DND-41 (cell line): Measurements from ENCODE around the gene CPED1.

Experiments
- EZH2 ChIP-seq: IDR thresholded peaks from 3 replicates; pipeline ENCODE4 v1.6.1; 2012; ENCODE audit warnings: borderline replicate concordance, low read depth, mild to moderate bottlenecking, moderate library complexity, low read length, inconsistent platforms; ENCODE audit not compliant: severe bottlenecking
- TF ChIP-seq, protein P1 (sequence below): IDR thresholded peaks from 2 replicates; pipeline ENCODE4 v1.5.1; 2012; ENCODE audit warnings: borderline replicate concordance, low read length, moderate library complexity, mild to moderate bottlenecking; ENCODE audit not compliant: poor library complexity, severe bottlenecking; ENCODE audit errors: extremely low read depth

DNA sequence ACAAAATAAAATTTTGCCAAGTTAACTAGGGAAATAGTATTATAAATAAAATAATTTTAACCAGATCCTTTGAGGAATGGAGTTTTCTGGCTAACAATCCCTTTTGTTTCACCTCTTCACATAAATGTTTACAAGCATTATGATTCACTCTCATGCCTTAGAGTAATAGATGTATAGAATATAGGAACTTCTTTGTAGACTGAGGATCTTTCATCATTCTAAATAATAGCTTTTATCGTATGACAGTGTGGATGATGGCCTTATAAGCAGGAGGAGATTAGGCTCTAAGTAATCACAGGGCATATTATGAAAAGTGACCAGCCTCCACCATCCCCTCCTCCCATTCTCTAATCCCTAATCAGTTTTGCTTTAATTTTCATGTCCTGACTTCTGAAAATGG, 24.4 kb upstream of the CPED1 start:
- no peak for TF ChIP-seq EZH2
- TF ChIP-seq, protein P1, sequence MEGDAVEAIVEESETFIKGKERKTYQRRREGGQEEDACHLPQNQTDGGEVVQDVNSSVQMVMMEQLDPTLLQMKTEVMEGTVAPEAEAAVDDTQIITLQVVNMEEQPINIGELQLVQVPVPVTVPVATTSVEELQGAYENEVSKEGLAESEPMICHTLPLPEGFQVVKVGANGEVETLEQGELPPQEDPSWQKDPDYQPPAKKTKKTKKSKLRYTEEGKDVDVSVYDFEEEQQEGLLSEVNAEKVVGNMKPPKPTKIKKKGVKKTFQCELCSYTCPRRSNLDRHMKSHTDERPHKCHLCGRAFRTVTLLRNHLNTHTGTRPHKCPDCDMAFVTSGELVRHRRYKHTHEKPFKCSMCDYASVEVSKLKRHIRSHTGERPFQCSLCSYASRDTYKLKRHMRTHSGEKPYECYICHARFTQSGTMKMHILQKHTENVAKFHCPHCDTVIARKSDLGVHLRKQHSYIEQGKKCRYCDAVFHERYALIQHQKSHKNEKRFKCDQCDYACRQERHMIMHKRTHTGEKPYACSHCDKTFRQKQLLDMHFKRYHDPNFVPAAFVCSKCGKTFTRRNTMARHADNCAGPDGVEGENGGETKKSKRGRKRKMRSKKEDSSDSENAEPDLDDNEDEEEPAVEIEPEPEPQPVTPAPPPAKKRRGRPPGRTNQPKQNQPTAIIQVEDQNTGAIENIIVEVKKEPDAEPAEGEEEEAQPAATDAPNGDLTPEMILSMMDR: no peak
